Fibroblast of lung (primary cell): ENCODE data around the gene KCNJ9. TPM values are rescaled to one million over a fixed set of nuclear protein-coding genes. Genes with fewer than 3 reads are reported as not detected.

Source experiments
- DNase-seq, 2 donors: peaks; one replicate each; pipeline versions ENCODE4 v3.0.0 to v3.0.0-alpha.2; 2010; ENCODE audit warnings: low read depth in 2 of 2
- H2AFZ ChIP-seq: 2 replicates; pipeline ENCODE4 v1.5.1; 2012; ENCODE audit warnings: low read length, control low read depth, inconsistent platforms
- H3K27ac ChIP-seq: 2 replicates; pipeline ENCODE4 v1.5.1; 2011; ENCODE audit warnings: low read length, control low read depth; ENCODE audit not compliant: insufficient read depth
- H3K27me3 ChIP-seq: 2 replicates; pipeline ENCODE4 v1.5.1; 2011; ENCODE audit warnings: mild to moderate bottlenecking, low read length; ENCODE audit not compliant: control insufficient read depth, insufficient read depth
- H3K36me3 ChIP-seq: 2 replicates; pipeline ENCODE4 v1.5.1; 2011; ENCODE audit warnings: low read length; ENCODE audit not compliant: control insufficient read depth, insufficient read depth
- H3K4me1 ChIP-seq: 2 replicates; pipeline ENCODE4 v1.5.1; 2011; ENCODE audit warnings: low read length; ENCODE audit not compliant: control insufficient read depth, insufficient read depth; ENCODE audit errors: extremely low read depth
- H3K4me2 ChIP-seq: 2 replicates; pipeline ENCODE4 v1.5.1; 2011; ENCODE audit warnings: low read length, control low read depth; ENCODE audit not compliant: insufficient read depth; ENCODE audit errors: extremely low read depth
- H3K4me3 ChIP-seq, 4 experiments: fragments of 200-600 bp in 1 of 4; sonication (generic) in 1 of 4; replicated peaks in 1 of 4; 2 replicates each; pipeline ENCODE4 v1.5.1; 2011 to 2016; ENCODE audit warnings: low read length in 4 of 4, low read depth in 3 of 4, mild to moderate bottlenecking in 3 of 4, control low read depth in 2 of 4, inconsistent platforms in 1 of 4, mixed read lengths in 1 of 4; ENCODE audit not compliant: insufficient read depth in 1 of 4; ENCODE audit errors: control extremely low read depth in 1 of 4
- H3K79me2 ChIP-seq: 2 replicates; pipeline ENCODE4 v1.5.1; 2012; ENCODE audit warnings: mild to moderate bottlenecking, low read length, inconsistent platforms; ENCODE audit not compliant: control insufficient read depth, insufficient read depth
- H3K9ac ChIP-seq: 2 replicates; pipeline ENCODE4 v1.5.1; 2011; ENCODE audit warnings: mild to moderate bottlenecking, low read length, control low read depth; ENCODE audit not compliant: insufficient read depth
- H3K9me3 ChIP-seq: 2 replicates; pipeline ENCODE4 v1.5.1; 2012; ENCODE audit warnings: low read depth, low read length; ENCODE audit not compliant: control insufficient read depth, insufficient read depth
- H4K20me1 ChIP-seq: 2 replicates; pipeline ENCODE4 v1.5.1; 2011; ENCODE audit warnings: low read length; ENCODE audit not compliant: control insufficient read depth, insufficient read depth; ENCODE audit errors: extremely low read depth
- EZH2 ChIP-seq: IDR thresholded peaks from 2 replicates; pipeline ENCODE4 v1.5.1; 2012; ENCODE audit warnings: low read length, control low read depth, mild to moderate bottlenecking; ENCODE audit errors: missing control alignments
- polyA plus RNA-seq, 2 donors: library from polyadenylated mRNA; depleted of rRNA in 1 of 2; stranded (reverse) in 1 of 2; unstranded in 1 of 2; fragments of >200 nt; gene quantifications; 2 replicates each; pipeline ENCODE4 v1.2.1, GENCODE V29; 2011 to 2012; ENCODE audit warnings: missing spikeins in 1 of 2
- total RNA-seq: library from RNA; depleted of rRNA; stranded (reverse); fragments of >200 nt; gene quantifications from 2 replicates; pipeline ENCODE4 v1.2.1, GENCODE V29; 2014
- TF ChIP-seq, protein P1 (sequence below), 2 donors: IDR thresholded peaks in 1 of 2; conservative IDR thresholded peaks in 1 of 2; 1 replicate in 1 of 2; 2 replicates in 1 of 2; pipeline ENCODE4 v1.5.1; 2011 to 2012; ENCODE audit warnings: low read length in 2 of 2, control low read depth in 1 of 2, inconsistent platforms in 1 of 2, low read depth in 1 of 2, mild to moderate bottlenecking in 1 of 2

The KCNJ9 gene
- total and polyA plus RNA-seq, 2 donors (not counting 1 experiment from before 2014, with no cell fraction given): under 0.01 TPM; not detected in 1

- no peak for DNase-seq
- Histone ChIP-seq H3K9ac (no peak overlapping the region), H3K4me2 (no peak overlapping the region), H3K4me1 (no peaks in the 10 kb centered on the region), H3K4me3 (no peak overlapping the region), H3K9me3 (no peaks in the 10 kb centered on the region), H4K20me1 (no peaks in the 10 kb centered on the region), H3K27ac (no peak overlapping the region), H3K36me3 (no peaks in the 10 kb centered on the region), H2AFZ (no peak overlapping the region), H3K79me2 (no peaks in the 10 kb centered on the region), H3K27me3 (peaks cover 11% of the 10 kb centered on the region)
- TF ChIP-seq, protein P1, sequence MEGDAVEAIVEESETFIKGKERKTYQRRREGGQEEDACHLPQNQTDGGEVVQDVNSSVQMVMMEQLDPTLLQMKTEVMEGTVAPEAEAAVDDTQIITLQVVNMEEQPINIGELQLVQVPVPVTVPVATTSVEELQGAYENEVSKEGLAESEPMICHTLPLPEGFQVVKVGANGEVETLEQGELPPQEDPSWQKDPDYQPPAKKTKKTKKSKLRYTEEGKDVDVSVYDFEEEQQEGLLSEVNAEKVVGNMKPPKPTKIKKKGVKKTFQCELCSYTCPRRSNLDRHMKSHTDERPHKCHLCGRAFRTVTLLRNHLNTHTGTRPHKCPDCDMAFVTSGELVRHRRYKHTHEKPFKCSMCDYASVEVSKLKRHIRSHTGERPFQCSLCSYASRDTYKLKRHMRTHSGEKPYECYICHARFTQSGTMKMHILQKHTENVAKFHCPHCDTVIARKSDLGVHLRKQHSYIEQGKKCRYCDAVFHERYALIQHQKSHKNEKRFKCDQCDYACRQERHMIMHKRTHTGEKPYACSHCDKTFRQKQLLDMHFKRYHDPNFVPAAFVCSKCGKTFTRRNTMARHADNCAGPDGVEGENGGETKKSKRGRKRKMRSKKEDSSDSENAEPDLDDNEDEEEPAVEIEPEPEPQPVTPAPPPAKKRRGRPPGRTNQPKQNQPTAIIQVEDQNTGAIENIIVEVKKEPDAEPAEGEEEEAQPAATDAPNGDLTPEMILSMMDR (conservative IDR thresholded peaks at IDR 0.05 in 1 of 2, IDR thresholded peaks at IDR 0.05 in 1 of 2; ENCODE audit: low read depth in 1 of 2, low read length in 2 of 2): no peak
- no peak for TF ChIP-seq EZH2
Measured at GRCh38 chr1:160136926-160137200, 55.5 kb downstream of the KCNJ9 start.

DNA sequence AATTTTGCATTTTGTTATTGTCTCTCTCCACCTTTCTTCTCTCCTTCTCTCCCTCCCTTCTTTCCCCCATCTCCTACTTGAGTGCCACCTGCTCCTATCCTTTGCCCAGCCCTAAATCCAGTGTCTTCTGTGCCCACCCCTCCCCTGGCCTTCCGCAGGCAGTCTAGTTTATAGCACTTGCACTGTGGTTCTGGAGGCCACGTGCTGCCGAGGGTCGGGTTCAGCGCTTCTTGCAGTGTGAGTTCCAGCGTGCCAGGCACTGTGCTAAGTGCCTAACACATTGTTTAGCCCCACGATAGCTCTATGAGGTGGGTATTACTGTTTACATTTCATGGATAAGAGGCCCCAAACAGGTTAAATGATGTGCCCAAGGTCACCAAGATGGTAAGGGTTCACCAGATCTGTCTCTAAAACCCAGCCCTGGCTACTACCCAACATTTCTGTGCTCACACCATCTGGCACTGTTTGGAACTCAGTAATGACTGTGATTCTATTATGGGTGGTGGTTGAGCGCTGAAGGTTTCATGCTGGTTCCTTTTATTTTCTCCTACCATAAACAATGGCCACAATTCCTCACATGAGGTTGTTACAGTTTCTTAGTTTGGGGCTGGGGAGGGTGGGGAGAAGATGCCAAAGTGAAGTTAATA, 56.0 kb downstream of the KCNJ9 start:
- H3K27ac ChIP-seq: no peak overlapping the region
- no peaks in the 10 kb centered on the region for H3K36me3 ChIP-seq
- peaks cover 9% of the 10 kb centered on the region for H3K27me3 ChIP-seq
- no peaks in the 10 kb centered on the region for H4K20me1 ChIP-seq
- no peak overlapping the region for H3K9ac ChIP-seq
- H3K79me2 ChIP-seq: no peaks in the 10 kb centered on the region
- H3K4me2 ChIP-seq: no peak overlapping the region
- no peaks in the 10 kb centered on the region for H3K9me3 ChIP-seq
- H3K4me3 ChIP-seq: no peak overlapping the region
- H3K4me1 ChIP-seq: no peaks in the 10 kb centered on the region
- H2AFZ ChIP-seq: no peak overlapping the region
- TF ChIP-seq, protein P1 (conservative IDR thresholded peaks at IDR 0.05 in 1 of 2, IDR thresholded peaks at IDR 0.05 in 1 of 2; ENCODE audit: low read depth in 1 of 2, low read length in 2 of 2): no peak
- no peak for TF ChIP-seq EZH2
- no peak for DNase-seq

- no peak for DNase-seq
- H3K27me3 ChIP-seq: peaks cover 3% of the 10 kb centered on the region
- H3K9me3 ChIP-seq: no peaks in the 10 kb centered on the region
- no peaks in the 10 kb centered on the region for H4K20me1 ChIP-seq
- no peak for TF ChIP-seq EZH2
- TF ChIP-seq, protein P1 (conservative IDR thresholded peaks at IDR 0.05 in 1 of 2, IDR thresholded peaks at IDR 0.05 in 1 of 2; ENCODE audit: low read depth in 1 of 2, low read length in 2 of 2): no peak
- no peak overlapping the region for H2AFZ ChIP-seq
- H3K36me3 ChIP-seq: no peaks in the 10 kb centered on the region
- no peaks in the 10 kb centered on the region for H3K4me1 ChIP-seq
- H3K79me2 ChIP-seq: no peaks in the 10 kb centered on the region
- H3K4me3 ChIP-seq: no peak overlapping the region
- H3K27ac ChIP-seq: no peak overlapping the region
- no peak overlapping the region for H3K4me2 ChIP-seq
- H3K9ac ChIP-seq: no peak overlapping the region
Measured at GRCh38 chr1:160139840-160140239, 58.5 kb downstream of the KCNJ9 start.

Other genes starting within 250 kb of the KCNJ9 start
- under 0.01 TPM in 2 replicates for gene VSIG8, start 218.9 kb upstream of the KCNJ9 start, total RNA-seq
- not detected in 2 replicates for gene VSIG8, start 218.9 kb upstream of the KCNJ9 start, polyA plus RNA-seq
- 0.51 and 1.5 TPM in 2 replicates for gene CFAP45, start 181.4 kb upstream of the KCNJ9 start, total RNA-seq
- 1.1 and 1.2 TPM in 2 replicates for gene CFAP45, start 181.4 kb upstream of the KCNJ9 start, polyA plus RNA-seq
- gene TAGLN2, start 156.0 kb upstream of the KCNJ9 start, total RNA-seq: 220 and 300 TPM in 2 replicates
- gene TAGLN2, start 156.0 kb upstream of the KCNJ9 start, polyA plus RNA-seq: 718 and 768 TPM in 2 replicates
- gene IGSF9, start 135.9 kb upstream of the KCNJ9 start, total RNA-seq: under 0.01 TPM in 2 replicates
- gene IGSF9, start 135.9 kb upstream of the KCNJ9 start, polyA plus RNA-seq: not detected in 2 replicates
- gene SLAMF9, start 127.3 kb upstream of the KCNJ9 start, total RNA-seq: not detected in 2 replicates
- not detected in 2 replicates for gene SLAMF9, start 127.3 kb upstream of the KCNJ9 start, polyA plus RNA-seq
- gene PIGM, start 49.5 kb upstream of the KCNJ9 start, total RNA-seq: 4.1 and 4.5 TPM in 2 replicates
- gene PIGM, start 49.5 kb upstream of the KCNJ9 start, polyA plus RNA-seq: 6.4 and 6.7 TPM in 2 replicates
- not detected in 2 replicates for gene KCNJ10, start 11.4 kb upstream of the KCNJ9 start, total RNA-seq
- gene KCNJ10, start 11.4 kb upstream of the KCNJ9 start, polyA plus RNA-seq: not detected in 2 replicates
- 24.4 and 27.7 TPM in 2 replicates for gene IGSF8, start 17.1 kb downstream of the KCNJ9 start, total RNA-seq
- gene IGSF8, start 17.1 kb downstream of the KCNJ9 start, polyA plus RNA-seq: 6.2 and 6.5 TPM in 2 replicates
- gene ATP1A2, start 34.2 kb downstream of the KCNJ9 start, total RNA-seq: 1.8 and 32.9 TPM in 2 replicates
- 0.01 and 0.44 TPM in 2 replicates for gene ATP1A2, start 34.2 kb downstream of the KCNJ9 start, polyA plus RNA-seq
- gene ATP1A4, start 70.1 kb downstream of the KCNJ9 start, total RNA-seq: 0.26 TPM in 1 of 2 replicates, not detected in the other
- gene ATP1A4, start 70.1 kb downstream of the KCNJ9 start, polyA plus RNA-seq: not detected in 2 replicates
- 0.17 and 0.26 TPM in 2 replicates for gene CASQ1, start 109.0 kb downstream of the KCNJ9 start, total RNA-seq
- 0.15 TPM in 1 of 2 replicates, not detected in the other for gene CASQ1, start 109.0 kb downstream of the KCNJ9 start, polyA plus RNA-seq
- 84.7 and 108 TPM in 2 replicates for gene PEA15, start 123.8 kb downstream of the KCNJ9 start, total RNA-seq
- 816 and 871 TPM in 2 replicates for gene PEA15, start 123.8 kb downstream of the KCNJ9 start, polyA plus RNA-seq
- 66.3 and 89.8 TPM in 2 replicates for gene DCAF8, start 181.0 kb downstream of the KCNJ9 start, total RNA-seq
- gene DCAF8, start 181.0 kb downstream of the KCNJ9 start, polyA plus RNA-seq: 72.6 and 75.4 TPM in 2 replicates
- gene PEX19, start 203.6 kb downstream of the KCNJ9 start, total RNA-seq: 43.7 and 72.8 TPM in 2 replicates
- gene PEX19, start 203.6 kb downstream of the KCNJ9 start, polyA plus RNA-seq: 77.4 and 78.4 TPM in 2 replicates